Osteocyte (in vitro differentiated cells): ENCODE data around the gene XXYLT1. TPM values are rescaled to one million over a fixed set of nuclear protein-coding genes. Genes with fewer than 3 reads are reported as not detected.

ENCODE experiments used
- DNase-seq: peaks from one replicate; pipeline ENCODE4 v3.0.0; 2021; ENCODE audit warnings: mixed read lengths; ENCODE audit not compliant: unreplicated experiment; ENCODE audit errors: extremely low spot score
- H3K27ac Mint-ChIP-seq: one replicate; pipeline ENCODE4 v1.8.0; 2021; ENCODE audit warnings: mild to moderate bottlenecking, mixed read lengths; ENCODE audit not compliant: unreplicated experiment
- H3K27me3 Mint-ChIP-seq: one replicate; pipeline ENCODE4 v1.8.0; 2021; ENCODE audit warnings: mixed read lengths; ENCODE audit not compliant: unreplicated experiment
- H3K36me3 Mint-ChIP-seq: one replicate; pipeline ENCODE4 v1.8.0; 2021; ENCODE audit warnings: mixed read lengths; ENCODE audit not compliant: unreplicated experiment
- H3K4me1 Mint-ChIP-seq: one replicate; pipeline ENCODE4 v1.8.0; 2021; ENCODE audit warnings: mixed read lengths; ENCODE audit not compliant: unreplicated experiment
- H3K4me3 Mint-ChIP-seq: one replicate; pipeline ENCODE4 v1.8.0; 2021; ENCODE audit warnings: mild to moderate bottlenecking, moderate library complexity, mixed read lengths; ENCODE audit not compliant: unreplicated experiment
- H3K9me3 Mint-ChIP-seq: one replicate; pipeline ENCODE4 v1.8.0; 2021; ENCODE audit warnings: mixed read lengths; ENCODE audit not compliant: unreplicated experiment
- total RNA-seq: library from RNA; stranded (reverse); gene quantifications from 2 replicates; pipeline ENCODE4 v1.2.1, GENCODE V29; 2021
- TF ChIP-seq, protein P1 (sequence below): fragments of 200-600 bp; sonication (generic); IDR thresholded peaks from 2 replicates; pipeline ENCODE4 v1.5.0; 2021; ENCODE audit warnings: antibody characterized with exemption, mild to moderate bottlenecking, moderate library complexity

Gene XXYLT1
- total RNA-seq, 1 donor from 2014 or later, result 35.8 TPM

GRCh38 chr3:195126056-195126605 lies 144.8 kb downstream of the XXYLT1 start:
- no peaks in the 10 kb centered on the region for H3K27me3 Mint-ChIP-seq
- no peaks in the 10 kb centered on the region for H3K36me3 Mint-ChIP-seq
- H3K4me1 Mint-ChIP-seq, result peaks cover 27% of the 10 kb centered on the region
- no peaks in the 10 kb centered on the region for H3K9me3 Mint-ChIP-seq
- no peak for DNase-seq
- TF ChIP-seq, protein P1, sequence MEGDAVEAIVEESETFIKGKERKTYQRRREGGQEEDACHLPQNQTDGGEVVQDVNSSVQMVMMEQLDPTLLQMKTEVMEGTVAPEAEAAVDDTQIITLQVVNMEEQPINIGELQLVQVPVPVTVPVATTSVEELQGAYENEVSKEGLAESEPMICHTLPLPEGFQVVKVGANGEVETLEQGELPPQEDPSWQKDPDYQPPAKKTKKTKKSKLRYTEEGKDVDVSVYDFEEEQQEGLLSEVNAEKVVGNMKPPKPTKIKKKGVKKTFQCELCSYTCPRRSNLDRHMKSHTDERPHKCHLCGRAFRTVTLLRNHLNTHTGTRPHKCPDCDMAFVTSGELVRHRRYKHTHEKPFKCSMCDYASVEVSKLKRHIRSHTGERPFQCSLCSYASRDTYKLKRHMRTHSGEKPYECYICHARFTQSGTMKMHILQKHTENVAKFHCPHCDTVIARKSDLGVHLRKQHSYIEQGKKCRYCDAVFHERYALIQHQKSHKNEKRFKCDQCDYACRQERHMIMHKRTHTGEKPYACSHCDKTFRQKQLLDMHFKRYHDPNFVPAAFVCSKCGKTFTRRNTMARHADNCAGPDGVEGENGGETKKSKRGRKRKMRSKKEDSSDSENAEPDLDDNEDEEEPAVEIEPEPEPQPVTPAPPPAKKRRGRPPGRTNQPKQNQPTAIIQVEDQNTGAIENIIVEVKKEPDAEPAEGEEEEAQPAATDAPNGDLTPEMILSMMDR, result no peak
- H3K4me3 Mint-ChIP-seq, result no peak overlapping the region
- no peak overlapping the region for H3K27ac Mint-ChIP-seq

DNA sequence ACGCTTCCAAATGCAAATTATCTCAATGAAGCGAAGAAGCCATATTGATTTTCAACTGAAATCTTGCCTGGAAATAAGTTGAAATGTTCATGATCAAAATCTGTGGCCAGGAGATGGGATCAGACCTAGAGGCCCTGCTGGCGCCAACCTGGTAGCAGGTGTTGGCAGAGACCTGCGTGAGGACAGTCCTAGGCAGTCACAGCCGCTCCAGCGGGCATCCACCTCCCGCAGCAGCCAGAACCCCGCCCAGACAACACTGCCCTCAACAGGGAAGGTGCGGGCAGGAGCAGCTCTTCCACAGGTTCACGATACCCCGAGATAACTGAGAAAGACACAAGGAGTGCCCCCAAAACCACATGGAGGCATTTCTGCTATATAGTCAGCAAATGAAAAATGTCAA lies 145.3 kb downstream of the XXYLT1 start:
- TF ChIP-seq, protein P1, result no peak
- H3K9me3 Mint-ChIP-seq, result no peaks in the 10 kb centered on the region
- no peak overlapping the region for H3K4me3 Mint-ChIP-seq
- DNase-seq, result no peak
- peaks cover 27% of the 10 kb centered on the region for H3K4me1 Mint-ChIP-seq
- H3K27me3 Mint-ChIP-seq, result no peaks in the 10 kb centered on the region
- H3K36me3 Mint-ChIP-seq, result no peaks in the 10 kb centered on the region
- no peak overlapping the region for H3K27ac Mint-ChIP-seq

DNA sequence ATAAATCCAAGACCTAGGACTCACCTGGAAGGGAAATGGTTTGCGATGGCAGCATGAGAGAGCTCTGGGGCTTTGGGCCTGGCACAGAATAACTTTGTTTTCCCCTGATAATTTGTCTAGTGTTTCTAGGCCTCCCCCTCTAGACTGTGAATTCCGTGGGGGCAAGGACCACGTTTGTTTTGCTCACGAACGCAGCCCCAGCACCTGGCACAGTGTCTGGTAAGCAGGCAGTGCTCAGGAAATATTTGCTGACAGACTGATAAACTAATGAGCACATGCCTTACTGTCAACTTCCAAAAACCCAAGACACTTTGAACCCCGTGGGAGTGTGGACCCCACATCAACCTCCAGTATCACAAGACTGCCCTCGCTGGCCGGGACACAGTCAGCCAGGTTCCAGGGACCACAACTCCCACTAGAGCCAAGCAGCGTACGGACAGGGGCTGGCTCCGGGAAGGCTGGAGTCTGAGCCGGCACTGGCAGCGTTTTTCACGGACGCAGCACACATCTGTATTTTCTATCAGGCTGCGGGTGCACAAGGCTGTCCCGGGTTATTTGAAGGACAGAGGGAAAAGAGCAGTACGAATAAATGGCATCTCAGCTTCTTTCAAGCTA lies 146.5 kb downstream of the XXYLT1 start:
- DNase-seq, result no peak
- TF ChIP-seq, protein P1, result no peak
- H3K4me3 Mint-ChIP-seq, result no peak overlapping the region
- H3K27ac Mint-ChIP-seq, result no peak overlapping the region
- H3K36me3 Mint-ChIP-seq, result no peaks in the 10 kb centered on the region
- no peaks in the 10 kb centered on the region for H3K9me3 Mint-ChIP-seq
- peaks cover 34% of the 10 kb centered on the region for H3K4me1 Mint-ChIP-seq
- no peaks in the 10 kb centered on the region for H3K27me3 Mint-ChIP-seq

DNA sequence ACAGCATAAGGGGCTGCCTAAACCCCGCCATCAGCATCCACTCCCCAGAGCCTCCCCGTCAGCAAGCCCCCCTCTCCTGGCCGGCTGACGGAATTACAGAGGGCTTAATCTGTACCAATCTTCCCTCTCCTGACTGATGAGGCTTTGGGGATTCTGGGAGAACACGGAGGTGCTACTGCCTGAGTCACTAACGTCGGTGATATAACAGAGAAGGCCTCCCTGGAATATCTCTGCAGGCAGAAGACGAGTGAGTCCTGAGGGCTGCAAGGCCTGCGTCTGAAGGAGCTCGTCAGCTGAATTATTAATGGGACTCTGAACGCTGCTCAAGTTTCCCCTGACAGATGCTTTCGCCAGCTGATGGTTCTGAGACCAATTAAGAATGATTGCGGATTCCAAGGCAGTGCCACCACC lies 147.7 kb downstream of the XXYLT1 start:
- DNase-seq, result no peak
- Mint-ChIP-seq H3K4me3 (no peak overlapping the region), H3K36me3 (no peaks in the 10 kb centered on the region), H3K4me1 (peaks cover 30% of the 10 kb centered on the region), H3K27ac (no peak overlapping the region), H3K27me3 (no peaks in the 10 kb centered on the region), H3K9me3 (no peaks in the 10 kb centered on the region)
- TF ChIP-seq, protein P1, result peak; percentile 20

GRCh38 chr3:195122261-195122660 lies 148.7 kb downstream of the XXYLT1 start:
- H3K27me3 Mint-ChIP-seq, result no peaks in the 10 kb centered on the region
- H3K9me3 Mint-ChIP-seq, result no peaks in the 10 kb centered on the region
- no peak for DNase-seq
- H3K4me3 Mint-ChIP-seq, result no peak overlapping the region
- no peaks in the 10 kb centered on the region for H3K36me3 Mint-ChIP-seq
- peaks cover 37% of the 10 kb centered on the region for H3K4me1 Mint-ChIP-seq
- TF ChIP-seq, protein P1, result no peak
- no peak overlapping the region for H3K27ac Mint-ChIP-seq
